LHCN-M2 (cell line): ENCODE measurements around the gene FOS. TPM values are rescaled to one million over a fixed set of nuclear protein-coding genes. Genes with fewer than 3 reads are reported as not detected.
A peak's percentile ranks its signal among the peaks of the same experiment; 100 is the strongest.
"Not testable (repeated sequence)": the region's sequence is repeated elsewhere in the genome, so short reads cannot be mapped to it uniquely, and the experiment has no call there.

Source experiments
- DNase-seq: peaks from one replicate; pipeline ENCODE4 v3.0.0-alpha.2; 2012; ENCODE audit warnings: low read depth
- total RNA-seq: library from RNA; depleted of rRNA; stranded (reverse); fragments of >200 nt; gene quantifications from 2 replicates; pipeline ENCODE4 v1.2.3, GENCODE V29; 2014

Gene FOS
- total RNA-seq, 1 experiment from 2014 or later, result 5.6 TPM

- peak; percentile 22 for DNase-seq
These were observed 16.0 kb downstream of the FOS start for GRCh38 chr14:75294649-75295033.

DNA sequence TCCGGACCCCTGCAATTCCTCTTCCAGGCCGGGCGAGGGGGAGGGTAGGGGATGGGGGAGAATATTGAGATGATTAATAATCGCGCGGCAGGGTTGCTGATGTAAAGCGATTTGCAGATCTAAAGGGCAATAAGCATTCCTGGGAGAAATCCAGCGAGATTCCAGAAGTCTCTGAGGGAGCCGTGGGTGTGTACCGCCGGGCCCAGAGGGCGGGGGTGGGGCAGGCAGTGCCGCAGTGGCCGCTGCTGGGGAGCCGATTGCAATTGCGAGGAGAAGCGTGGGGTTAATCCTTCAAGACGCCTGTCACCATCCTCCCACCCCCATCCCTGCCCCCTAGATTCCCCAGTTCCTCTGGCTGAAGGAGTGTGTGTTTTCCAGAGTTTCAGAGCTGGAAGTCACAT lies 16.4 kb downstream of the FOS start:
- DNase-seq, result peak; percentile 59

DNA sequence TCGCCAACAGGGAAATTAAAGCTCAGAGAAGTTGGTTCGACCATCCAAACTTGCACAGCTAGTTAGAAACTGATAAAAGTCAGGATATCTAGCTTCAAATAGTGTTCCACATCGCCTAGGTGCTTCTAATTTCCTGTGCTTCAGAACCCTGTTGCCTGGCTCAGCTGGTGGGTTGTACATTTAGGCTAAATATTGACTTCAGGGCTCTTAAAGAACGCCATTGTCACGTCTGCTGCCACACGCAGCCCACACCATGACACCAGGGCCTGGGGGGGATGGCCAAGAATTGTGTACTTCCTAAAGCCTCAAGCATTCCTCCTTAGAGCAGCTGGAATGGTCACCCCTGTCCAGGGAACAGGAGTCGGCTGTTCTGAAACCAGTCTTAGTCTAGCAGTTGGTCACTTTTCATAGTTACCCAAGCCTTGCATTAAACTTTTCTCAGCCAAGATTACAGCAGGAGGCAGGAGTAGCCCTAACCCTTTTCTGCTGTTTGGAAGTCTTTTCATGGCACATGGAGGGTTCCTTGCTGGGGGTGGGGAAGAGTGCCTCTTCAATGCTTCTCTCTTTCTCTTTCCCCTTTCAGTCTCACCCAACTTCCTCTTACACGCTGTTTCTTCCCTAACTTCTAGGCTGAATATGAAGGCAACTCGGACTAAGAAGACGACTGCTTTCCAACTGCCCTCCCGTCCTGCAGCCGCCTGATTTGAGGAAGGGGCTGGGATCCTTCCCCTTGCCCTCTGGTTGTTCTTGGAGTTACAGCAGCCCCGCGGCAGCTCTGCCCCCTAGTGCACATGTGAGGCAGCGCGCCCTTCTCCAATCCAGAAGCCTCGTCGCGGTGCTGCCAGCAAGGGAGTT lies 17.1 kb downstream of the FOS start:
- DNase-seq, result peak; percentile 62

GRCh38 chr14:75297411-75298040 lies 18.9 kb downstream of the FOS start:
- DNase-seq, result no peak

DNA sequence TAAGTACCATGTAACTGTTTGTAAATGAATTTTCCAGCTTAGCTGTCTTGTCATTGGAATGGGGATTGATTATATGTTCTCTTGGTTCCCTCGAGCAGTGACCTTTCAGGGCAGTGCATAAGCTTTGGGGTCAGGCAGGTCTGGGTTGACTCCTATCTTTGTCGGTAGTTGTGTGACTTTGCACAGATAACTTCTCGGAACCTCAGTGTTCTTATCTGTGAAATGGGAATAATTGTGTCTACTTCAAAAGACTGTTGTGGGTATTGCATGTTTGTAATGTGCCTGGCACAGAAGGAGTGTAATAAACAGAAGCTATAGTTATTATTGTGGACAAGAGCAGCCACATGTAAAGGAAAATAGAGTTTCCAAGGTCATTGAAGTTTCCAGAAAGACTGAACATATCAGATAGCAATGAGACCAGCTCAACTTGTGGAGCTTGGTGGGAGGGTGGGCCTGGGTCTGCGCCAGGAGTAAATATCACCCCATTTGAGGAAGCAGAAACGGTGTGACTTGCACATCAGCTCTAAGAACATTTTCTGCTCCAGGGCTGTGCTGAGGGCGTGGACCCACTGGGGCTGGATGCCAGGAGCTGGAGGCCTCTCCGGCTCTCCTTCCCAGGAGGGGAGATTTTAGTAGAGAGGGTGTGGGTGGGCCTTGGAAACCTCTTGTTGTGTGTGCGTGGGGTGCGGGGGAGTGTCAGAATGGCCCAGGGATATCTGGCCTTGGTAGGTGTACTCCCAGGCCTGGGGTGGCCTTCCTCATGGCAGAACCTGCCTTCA lies 19.7 kb downstream of the FOS start:
- DNase-seq, result no peak

DNA sequence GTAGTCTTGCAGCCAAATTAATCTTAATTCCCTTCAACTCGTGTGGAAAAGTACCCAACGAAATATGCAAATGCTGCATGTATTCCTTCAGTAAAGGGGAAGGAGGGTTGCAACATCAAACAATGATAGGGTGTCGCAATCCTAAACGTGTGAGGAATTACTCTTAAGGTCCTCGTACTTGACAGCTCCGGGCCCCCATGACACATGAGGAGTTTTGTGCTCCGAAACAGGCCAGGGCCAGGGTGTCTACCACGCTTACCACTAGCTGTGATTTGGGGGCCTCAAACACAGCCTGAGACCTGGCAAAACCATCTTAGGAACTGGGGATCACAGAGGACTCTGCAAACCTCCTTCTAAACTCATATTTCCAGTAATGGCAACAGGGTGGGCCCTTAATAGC lies 20.4 kb downstream of the FOS start:
- DNase-seq, result peak; percentile 13

DNA sequence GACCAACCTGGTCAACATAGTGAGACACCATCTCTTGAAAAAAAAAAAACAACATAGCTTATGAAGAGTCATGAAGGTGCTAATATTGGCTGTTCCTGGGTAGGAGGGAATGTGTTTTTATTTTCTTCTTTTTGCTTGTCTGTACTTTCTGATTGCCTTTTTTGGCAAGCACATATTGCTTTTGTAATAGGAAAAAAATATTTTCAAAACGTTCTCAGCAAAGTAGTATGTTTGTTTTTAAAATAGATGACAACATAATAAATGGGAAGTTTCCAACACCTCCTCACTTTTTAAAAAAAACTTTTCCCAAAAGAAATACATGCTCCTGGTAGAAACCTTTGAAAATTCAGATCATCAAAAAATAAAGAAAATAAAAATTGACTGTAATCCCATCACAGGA lies 20.9 kb downstream of the FOS start:
- no peak for DNase-seq

GRCh38 chr14:75301666-75302325 lies 23.2 kb downstream of the FOS start:
- peak; percentile 8 for DNase-seq

DNA sequence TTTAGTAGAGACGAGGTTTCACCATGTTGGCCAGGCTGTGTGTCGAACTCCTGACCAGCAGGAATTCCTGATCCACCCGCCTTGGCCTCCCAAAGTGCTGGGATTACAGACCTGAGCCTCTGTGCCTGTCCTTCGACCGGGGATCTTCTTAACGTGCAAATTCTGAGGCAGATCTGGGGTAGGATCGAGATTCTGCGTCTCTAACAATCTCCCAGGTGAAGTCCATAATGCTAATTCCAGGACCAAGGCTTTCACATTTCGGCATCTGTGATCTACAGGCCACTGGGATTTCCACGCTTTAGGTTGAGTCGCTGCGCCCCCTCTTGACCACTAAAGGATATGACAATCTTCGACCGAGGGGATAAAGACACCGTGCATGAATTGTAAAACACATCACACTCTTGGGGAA lies 24.8 kb downstream of the FOS start:
- peak; percentile 69 for DNase-seq

DNA sequence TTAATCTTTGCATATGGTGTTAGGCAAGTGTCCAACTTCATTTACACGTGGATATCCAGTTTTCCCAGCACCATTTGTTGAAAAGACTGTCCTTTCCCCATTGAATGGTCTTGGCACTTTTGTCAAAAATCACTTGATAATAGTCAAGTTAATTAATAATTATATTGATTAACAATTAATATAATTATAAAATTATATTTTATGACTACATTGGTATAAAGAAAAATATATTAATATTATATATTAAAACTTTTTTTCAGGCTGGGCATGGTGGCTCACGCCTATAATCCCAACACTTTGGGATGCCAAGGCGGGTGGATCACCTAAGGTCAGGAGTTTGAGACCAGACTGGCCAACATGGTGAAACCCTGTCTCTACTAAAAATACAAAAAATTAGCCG lies 27.8 kb downstream of the FOS start:
- not testable (repeated sequence) for DNase-seq

GRCh38 chr14:75306927-75307699 lies 28.5 kb downstream of the FOS start:
- peak; percentile 24 for DNase-seq

DNA sequence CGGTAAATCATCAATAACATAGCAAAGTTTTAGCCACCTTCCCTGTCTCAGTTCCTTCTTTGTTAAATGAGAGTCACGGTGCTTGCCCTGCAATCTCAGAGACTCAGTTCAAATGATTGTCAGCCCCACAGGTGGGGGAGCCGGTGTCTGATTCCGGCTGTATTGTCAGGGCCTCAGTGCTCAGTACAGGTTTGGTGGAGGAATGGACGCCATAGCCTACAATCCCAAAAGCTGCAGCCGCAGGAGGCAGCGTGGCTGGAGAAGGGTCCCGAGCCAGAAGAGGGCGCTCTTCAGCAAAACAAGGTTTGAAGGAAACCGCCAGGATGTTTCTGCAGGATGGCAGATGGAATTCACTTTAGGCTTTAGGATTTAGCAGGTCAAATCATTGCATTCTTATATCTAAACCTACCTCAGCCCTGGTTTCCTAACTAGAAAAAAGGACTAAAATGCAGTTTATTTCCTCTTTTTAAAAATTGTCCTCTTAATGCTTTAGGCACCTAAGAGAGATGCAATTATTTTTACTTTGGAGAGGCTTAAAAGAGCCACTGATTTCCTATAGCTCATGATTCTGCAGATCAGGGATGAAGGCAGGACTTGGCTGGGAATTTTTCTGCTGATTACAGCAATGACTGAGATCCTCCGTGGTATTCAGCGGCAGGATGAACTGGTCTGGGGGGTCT lies 29.2 kb downstream of the FOS start:
- DNase-seq, result peak; percentile 72

DNA sequence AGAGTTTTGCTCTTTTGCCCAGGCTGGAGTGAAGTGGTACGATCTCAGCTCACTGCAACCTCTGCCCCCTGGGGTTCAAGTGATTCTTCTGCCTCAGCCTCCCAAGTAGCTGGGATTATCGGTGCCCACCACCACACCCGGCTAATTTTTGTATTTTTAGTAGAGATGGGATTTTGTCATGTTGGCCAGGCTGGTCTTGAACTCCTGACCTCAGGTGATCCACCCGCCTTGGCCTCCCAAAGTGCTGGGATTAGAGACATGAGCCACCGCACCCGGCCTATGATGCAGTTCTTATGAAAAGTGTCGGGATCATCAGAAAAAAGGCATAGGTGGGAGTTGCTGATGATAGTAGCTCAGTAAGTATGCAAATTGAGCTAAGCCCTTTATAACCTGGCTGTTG lies 30.4 kb downstream of the FOS start:
- not testable (repeated sequence) for DNase-seq

- DNase-seq, result not testable (repeated sequence)
These were observed 30.9 kb downstream of the FOS start for GRCh38 chr14:75309561-75309960.

DNA sequence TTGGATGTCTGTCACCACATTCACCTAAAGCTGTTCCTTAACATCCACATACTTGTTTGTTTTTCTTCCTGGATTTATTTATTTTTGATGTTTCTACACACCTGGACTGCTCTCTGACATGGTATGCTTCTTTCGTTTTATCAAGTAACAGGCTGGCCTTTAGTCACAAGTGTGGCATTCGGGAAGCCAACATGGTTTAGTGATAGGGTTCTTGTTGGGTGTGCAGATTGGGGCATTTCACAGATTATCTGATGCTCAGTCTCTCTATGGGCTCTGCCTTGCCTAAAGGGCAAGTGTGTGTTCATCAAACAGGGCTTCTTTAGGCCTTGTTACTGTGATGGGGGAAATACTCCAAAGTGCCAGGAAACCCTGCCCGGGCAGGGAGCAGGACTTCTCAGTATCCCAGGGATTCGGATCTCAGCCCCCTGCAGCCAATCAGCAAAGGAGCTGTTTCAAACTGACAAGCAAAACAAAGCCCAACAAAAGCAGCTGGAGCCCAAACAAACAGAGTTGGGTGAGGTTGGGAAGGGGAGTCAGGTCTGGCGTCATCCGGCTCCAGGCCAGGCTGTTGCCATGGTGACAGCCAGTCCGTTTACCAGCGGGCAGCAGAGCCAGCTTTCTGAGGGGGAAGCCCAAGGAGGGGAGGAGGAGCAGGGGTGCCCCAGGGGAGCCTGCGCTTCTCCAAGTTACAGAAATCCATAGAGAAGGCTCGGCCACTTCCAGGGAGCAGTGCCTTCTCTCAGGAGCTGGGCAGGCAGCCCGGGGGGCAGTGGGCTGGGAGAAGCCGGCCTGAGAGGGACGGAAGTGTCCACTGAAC lies 31.9 kb downstream of the FOS start:
- peak; percentile 92 for DNase-seq

DNA sequence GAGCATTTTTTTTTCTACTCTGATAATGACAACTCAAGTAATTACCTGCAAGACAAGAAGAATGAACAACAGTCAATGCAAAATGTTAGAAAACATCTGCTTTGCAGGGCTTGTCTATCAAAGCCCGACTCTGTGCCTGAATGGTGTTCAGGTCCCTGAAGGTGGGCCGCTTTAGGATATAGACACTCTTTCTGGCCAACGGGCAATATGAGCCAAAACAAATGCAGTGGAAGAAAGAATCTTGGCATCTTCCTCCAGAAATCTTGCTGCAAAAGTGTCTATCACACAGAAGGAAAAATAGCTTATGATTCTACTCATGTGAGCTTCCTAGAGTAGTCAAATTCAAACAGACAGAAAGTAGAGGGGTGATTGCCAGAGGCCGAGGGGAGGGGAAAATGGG lies 32.7 kb downstream of the FOS start:
- DNase-seq, result no peak

DNA sequence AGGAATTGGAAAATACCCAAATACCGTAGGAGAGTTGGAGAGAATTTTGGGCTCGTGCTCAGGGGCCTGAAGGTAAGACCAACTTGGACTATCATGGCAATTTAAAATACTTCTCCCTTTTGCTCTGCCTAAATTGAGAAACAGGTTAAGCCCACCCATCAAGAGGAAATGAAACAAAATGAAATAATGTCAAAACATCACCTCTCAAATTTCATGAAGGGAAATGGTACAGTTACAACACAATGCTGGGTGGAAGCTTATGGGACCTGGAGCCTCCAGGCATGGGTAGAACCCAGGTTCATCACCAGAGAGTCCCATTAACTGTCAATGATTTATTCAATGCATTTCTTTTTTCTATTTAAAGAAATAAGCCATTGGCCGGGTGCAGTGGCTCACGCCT lies 33.7 kb downstream of the FOS start:
- no peak for DNase-seq

DNA sequence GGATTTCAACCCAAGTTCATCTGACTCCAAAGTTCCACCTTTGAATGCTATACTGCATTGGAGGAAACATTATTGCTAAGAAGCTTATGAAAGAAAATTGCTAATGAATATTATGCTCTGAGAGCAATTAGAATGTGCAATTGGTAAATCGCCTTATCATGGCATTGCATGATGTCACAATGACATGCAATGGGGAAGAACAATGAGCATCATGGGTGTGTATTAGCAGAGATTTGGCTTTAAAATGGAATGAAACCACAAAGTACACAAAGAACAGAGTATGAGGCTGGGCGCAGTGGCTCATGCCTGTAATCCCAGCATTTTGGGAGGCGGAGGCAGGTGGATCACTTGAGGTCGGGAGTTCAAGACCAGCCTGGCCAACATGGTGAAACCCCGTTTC lies 34.7 kb downstream of the FOS start:
- DNase-seq, result no peak

DNA sequence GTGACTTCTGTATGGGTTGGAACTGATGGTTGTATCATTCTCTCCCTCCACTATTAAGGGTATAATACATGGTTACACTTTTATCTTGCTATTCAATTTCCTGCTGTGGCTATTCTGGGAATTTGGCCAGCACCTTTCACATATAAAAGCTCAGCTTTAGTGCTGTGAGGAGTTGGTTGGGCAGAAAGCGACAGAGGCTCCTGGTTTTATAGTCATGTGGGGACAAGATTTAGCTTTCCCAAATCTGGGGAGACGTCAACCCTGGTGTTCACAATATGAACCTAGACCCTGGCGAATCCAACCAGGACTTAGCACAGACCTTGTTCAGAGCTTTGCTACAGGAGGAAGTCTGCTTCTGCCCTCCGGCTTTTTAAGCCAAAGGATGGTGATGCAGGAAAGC lies 36.5 kb downstream of the FOS start:
- peak; percentile 44 for DNase-seq

DNA sequence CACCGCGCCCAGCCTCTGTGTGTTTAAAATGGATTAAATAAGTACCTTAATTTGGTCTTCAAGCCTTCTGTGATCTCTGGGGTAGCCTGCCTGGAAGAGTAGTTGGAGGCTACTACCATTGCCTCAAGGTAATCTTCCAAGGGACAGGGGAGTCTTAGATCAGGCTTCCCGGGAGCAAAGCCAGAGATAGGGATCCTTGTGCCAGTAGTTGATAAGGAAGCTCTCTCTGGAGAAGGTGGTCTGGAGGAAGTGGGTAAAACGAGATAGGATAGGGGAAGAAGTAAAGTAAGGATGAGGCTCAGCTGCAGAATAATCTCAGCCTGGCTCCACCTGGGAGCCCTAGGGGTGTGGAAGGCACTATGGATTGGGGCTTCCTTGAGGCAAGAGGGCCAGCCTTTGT lies 38.5 kb downstream of the FOS start:
- DNase-seq, result no peak
